ENCODE data around the gene ZBTB48. TPM values are rescaled to one million over a fixed set of nuclear protein-coding genes. Genes with fewer than 3 reads are reported as not detected.

The ZBTB48 gene
- total RNA-seq, 1 donor from 2014 or later: 14.5 TPM

DNA sequence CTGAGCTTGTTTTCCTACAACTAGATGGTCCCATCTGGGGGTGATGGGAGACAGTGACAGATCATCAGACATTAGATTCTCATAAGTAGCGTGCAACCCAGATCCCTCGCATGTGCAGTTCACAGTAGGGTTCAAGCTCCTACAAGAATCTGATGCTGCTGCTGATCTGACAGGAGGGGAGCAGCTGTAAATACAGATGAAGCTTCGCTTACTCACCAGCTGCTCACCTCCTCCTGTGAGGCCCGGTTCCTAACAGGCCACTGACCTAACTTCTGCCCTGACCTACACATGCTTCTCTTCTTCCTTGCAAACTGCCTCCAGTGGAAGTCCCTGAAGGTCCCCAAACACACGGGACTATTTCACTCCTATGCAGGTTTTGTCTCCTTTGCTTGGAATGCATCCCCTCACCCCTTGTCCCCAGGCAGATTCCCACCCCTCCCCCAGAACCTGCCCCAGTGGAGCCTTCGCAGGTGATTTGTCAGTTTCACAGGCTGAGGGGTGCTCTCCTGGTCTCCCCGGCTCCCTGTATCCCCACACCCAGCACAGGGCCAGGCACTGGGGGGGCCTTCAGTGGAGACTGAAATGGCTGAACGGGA, 5.7 kb upstream of the ZBTB48 start:
- ATAC-seq: no peak

GRCh38 chr1:6574818-6575217, 5.0 kb upstream of the ZBTB48 start:
- no peak for ATAC-seq

- ATAC-seq: no peak
Observed at GRCh38 chr1:6577831-6578525, 1.8 kb upstream of the ZBTB48 start.

DNA sequence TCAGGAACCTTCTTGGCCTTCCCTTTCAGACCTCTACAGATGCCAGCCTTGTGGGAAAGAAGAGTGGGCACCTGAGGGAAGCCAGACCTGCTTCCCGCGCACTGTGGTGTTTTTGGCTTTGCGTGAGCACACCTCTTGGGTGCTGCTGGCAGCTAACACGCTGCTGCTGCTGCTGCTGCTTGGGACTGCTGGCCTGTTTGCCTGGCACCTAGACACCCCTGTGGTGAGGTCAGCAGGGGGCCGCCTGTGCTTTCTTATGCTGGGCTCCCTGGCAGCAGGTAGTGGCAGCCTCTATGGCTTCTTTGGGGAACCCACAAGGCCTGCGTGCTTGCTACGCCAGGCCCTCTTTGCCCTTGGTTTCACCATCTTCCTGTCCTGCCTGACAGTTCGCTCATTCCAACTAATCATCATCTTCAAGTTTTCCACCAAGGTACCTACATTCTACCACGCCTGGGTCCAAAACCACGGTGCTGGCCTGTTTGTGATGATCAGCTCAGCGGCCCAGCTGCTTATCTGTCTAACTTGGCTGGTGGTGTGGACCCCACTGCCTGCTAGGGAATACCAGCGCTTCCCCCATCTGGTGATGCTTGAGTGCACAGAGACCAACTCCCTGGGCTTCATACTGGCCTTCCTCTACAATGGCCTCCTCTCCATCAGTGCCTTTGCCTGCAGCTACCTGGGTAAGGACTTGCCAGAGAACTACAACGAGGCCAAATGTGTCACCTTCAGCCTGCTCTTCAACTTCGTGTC, 995 bp upstream of the ZBTB48 start:
- no peak for ATAC-seq

GRCh38 chr1:6580119-6580592, 362 bp downstream of the ZBTB48 start:
- ATAC-seq: peak; percentile 2

GRCh38 chr1:6580593-6581409, 1.0 kb downstream of the ZBTB48 start:
- ATAC-seq: no peak

GRCh38 chr1:6581561-6582305, 1.9 kb downstream of the ZBTB48 start:
- ATAC-seq: peak; percentile 27

- no peak for ATAC-seq
Observed at GRCh38 chr1:6582370-6582769, 2.6 kb downstream of the ZBTB48 start.

DNA sequence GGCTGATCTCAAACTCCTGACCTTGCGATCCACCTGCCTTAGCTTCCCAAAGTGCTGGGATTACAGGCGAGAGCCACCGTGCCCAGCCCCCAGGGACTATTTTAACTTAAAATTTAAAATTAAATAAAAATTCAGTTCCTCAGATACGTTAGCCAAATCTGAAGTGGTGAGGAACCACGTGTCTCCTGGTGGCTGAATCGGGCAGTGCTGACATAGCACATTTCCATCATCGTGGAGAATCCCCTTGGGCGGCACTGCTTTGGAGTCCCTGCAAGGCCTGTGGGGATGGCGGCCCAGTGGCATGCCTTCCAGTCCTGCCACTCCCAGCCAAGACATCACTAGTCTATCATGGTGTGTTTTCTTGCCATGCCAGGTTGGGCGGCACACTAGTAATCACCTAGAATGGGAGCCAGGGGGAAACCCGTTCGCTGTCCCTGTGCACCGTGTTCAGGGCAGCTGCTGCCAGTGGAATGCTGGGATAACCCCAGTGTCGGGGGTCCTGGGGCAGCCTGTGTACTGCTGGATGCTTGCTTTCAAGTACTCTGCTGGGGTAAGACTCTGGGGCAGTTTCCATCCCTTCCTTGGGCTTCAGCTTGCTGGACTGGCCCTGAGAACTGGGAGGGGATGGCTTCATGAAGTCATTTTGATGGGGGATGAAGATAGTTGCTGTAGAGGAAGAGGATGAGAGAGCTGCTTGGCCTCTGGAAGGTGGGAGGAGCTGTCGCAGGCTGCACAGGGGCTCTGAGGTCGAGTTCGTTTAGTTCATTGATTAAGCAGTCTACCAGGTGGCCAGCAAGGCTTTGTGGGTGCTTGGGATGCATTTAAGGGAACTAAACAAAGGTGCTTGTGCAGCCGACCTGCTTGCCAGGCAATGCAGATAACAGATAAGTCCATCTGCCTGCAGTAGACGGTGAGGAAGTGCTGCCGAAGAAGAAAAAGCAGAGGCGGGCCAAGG, 4.6 kb downstream of the ZBTB48 start:
- no peak for ATAC-seq

DNA sequence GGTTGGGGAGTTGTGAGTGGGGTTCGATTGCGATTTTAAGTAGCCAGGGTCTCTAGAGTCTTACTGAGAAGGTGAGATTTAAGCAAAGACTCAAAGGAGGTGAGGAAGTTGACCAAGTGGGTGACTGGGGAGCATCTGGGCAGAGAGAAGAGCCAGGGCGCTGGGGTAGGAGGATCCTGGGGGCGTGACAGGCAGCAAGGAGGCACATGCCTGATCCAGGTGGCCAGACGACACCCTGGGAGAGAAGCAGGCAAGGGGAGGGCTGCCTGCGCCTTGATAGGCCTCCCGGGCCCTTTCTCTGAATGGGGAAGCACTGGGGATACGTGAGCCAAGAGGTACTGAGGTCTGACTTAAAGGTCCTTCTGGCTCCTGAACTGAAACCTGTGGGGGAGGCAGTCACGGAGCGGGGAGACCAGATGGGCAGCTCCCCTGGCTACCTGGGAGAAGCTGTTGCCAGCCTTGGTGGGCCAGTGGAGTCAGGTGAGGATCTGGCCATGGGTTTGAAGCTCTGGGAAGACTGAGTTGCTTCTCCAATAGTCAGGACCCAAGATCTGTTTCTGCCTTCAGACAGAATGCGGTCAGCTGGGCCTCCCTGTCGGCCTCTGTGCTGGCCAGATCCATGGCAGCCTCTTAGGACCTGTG, 5.4 kb downstream of the ZBTB48 start:
- ATAC-seq: no peak

DNA sequence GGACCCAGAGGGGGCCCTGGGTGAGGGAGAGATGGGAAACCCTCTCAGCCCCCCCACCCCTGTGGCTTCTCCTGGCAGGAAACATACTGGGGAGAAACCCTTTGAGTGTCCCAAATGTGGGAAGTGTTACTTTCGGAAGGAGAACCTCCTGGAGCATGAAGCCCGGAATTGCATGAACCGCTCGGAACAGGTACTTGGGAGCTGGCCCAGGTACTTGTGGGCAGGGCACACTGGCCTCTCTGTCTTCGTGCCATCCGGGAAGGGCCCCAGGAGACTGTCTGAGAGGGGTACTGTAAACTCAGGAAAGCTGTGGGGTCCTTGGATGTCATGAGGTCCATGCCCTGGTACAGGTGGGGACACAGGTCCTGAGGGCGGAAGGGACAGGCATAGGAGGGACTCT, 6.0 kb downstream of the ZBTB48 start:
- ATAC-seq: no peak

DNA sequence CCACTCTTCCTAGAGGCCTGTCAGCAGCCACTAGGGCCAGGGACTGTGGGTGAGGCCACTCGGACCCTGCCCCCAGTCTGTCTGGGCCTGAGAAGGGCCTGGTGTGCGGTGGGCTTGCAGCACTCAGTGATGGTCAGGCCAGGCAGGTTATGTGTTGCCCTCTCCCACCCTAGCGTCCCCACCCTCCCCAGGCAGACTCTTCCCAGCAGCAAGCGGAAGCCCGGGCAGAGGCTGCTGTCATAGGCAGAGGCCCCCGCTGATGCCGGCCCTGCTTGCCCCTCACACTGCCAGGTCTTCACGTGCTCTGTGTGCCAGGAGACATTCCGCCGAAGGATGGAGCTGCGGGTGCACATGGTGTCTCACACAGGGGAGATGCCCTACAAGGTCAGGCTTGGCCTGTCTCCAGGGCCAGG, 6.6 kb downstream of the ZBTB48 start:
- ATAC-seq: no peak

DNA sequence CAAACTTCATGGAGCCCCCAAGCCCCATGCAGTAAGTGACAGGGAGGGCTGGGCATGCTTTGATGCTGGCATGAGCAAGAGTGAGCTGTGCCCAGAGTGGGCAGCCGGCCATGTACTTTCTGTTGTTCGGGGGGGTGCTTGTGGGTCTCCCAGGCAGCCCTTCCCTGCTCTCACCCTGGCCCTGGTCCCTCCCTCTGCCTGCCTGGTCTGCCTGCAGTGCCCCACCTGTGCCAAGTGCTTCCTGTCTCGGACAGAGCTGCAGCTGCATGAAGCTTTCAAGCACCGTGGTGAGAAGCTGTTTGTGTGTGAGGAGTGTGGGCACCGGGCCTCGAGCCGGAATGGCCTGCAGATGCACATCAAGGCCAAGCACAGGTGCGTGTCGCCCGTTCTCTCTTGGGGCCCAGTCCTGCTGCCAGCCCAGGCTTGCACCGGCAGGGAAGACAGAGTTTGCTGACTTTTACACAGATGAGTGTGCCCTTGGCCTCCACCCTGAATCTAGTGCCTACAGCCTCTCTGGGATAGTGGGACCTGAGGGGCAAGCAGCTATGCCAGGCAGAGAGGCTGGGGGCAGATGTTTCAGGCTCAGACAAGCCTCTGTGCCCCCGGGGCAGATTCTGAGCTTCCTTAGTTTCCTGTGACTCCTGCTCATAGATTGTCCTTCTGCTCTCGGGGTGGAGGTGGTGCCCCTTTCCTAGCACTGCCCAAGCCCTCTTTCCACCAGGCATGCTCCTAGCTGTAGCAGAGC, 7.6 kb downstream of the ZBTB48 start:
- peak; percentile 51 for ATAC-seq

- peak; percentile 86 for ATAC-seq
Observed at GRCh38 chr1:6588128-6588892, 8.5 kb downstream of the ZBTB48 start.

- no peak for ATAC-seq
Observed at GRCh38 chr1:6588893-6589520, 9.2 kb downstream of the ZBTB48 start.

GRCh38 chr1:6590046-6590445, 10.3 kb downstream of the ZBTB48 start:
- ATAC-seq: no peak

- ATAC-seq: no peak
Observed at GRCh38 chr1:6591222-6591621, 11.4 kb downstream of the ZBTB48 start.

GRCh38 chr1:6591644-6592043, 11.8 kb downstream of the ZBTB48 start:
- no peak for ATAC-seq

Measured in esophagus mucosa (tissue), 1 donor.